SK-N-SH (cell line): Measurements from ENCODE around the gene CLN6. TPM values are rescaled to one million over a fixed set of nuclear protein-coding genes. Genes with fewer than 3 reads are reported as not detected.

ENCODE experiments used
- CTCF ChIA-PET: fragments of 300-600, 350-600 bp; formaldehyde crosslinking; extraction: SDS; loops from one replicate; lab custom pipeline; 2021; lab: Yijun Ruan, JAX
- POLR2A ChIA-PET: fragments of 350-600 bp; sonication (Branson Sonifier 250); formaldehyde crosslinking; extraction: SDS; loops from one replicate; lab custom pipeline; 2020; ENCODE audit warnings: antibody characterized with exemption, inconsistent platforms; lab: Yijun Ruan, JAX
- DNase-seq: peaks from one replicate; pipeline ENCODE4 v3.0.0; 2012
- H2AFZ ChIP-seq: fragments of 200-600 bp; sonication (generic); 2 replicates; pipeline ENCODE4 v1.8.1; 2016; ENCODE audit warnings: antibody characterized with exemption, mild to moderate bottlenecking, low read depth
- H3F3A ChIP-seq: fragments of 200-600 bp; sonication (generic); replicated peaks from 2 replicates; pipeline ENCODE3; 2016; ENCODE audit warnings: antibody characterized with exemption, mild to moderate bottlenecking; ENCODE audit not compliant: insufficient read depth
- H3K27ac ChIP-seq, 2 experiments: fragments of 200-500 bp in 1 of 2; fragments of 200-600 bp in 1 of 2; sonication (Bioruptor generic) in 1 of 2; sonication (generic), shearing (Covaris generic) in 1 of 2; 2 replicates each; pipeline versions ENCODE4 v1.5.1 to v1.6.1; 2014 to 2016; ENCODE audit warnings: low read depth in 2 of 2, inconsistent platforms in 1 of 2, low read length in 1 of 2, mild to moderate bottlenecking in 1 of 2, mixed read lengths in 1 of 2
- H3K27me3 ChIP-seq: fragments of 200-600 bp; sonication (generic), shearing (Covaris generic); 2 replicates; pipeline ENCODE4 v1.6.1; 2016; ENCODE audit warnings: mixed run types; ENCODE audit not compliant: insufficient read depth
- H3K36me3 ChIP-seq, 2 experiments: fragments of 200-500 bp in 1 of 2; fragments of 200-600 bp in 1 of 2; sonication (Bioruptor generic) in 1 of 2; sonication (generic) in 1 of 2; replicated peaks in 1 of 2; 2 replicates each; pipeline versions ENCODE3 to v1.5.1; 2014 to 2016; ENCODE audit warnings: low read length in 1 of 2, mild to moderate bottlenecking in 1 of 2; ENCODE audit not compliant: insufficient read depth in 2 of 2, control insufficient read depth in 1 of 2
- H3K4me1 ChIP-seq, 2 experiments: fragments of 200-500 bp in 1 of 2; fragments of 200-600 bp in 1 of 2; sonication (Bioruptor generic) in 1 of 2; sonication (generic), shearing (Covaris generic) in 1 of 2; 2 replicates each; pipeline versions ENCODE4 v1.5.1 to v1.6.1; 2014 to 2016; ENCODE audit warnings: low read depth in 1 of 2, low read length in 1 of 2, mixed run types in 1 of 2; ENCODE audit not compliant: insufficient read depth in 2 of 2, control insufficient read depth in 1 of 2
- H3K4me2 ChIP-seq: fragments of 200-600 bp; sonication (generic), shearing (Covaris generic); 2 replicates; pipeline ENCODE4 v1.6.1; 2017; ENCODE audit warnings: mixed run types
- H3K4me3 ChIP-seq, 2 experiments: fragments of 200-500 bp in 1 of 2; fragments of 200-600 bp in 1 of 2; sonication (Bioruptor generic) in 1 of 2; sonication (generic), shearing (Covaris generic) in 1 of 2; 2 replicates each; pipeline versions ENCODE4 v1.5.1 to v1.8.1; 2014 to 2016; ENCODE audit warnings: low read depth in 2 of 2, inconsistent platforms in 1 of 2, low read length in 1 of 2, mild to moderate bottlenecking in 1 of 2, mixed read lengths in 1 of 2, moderate library complexity in 1 of 2
- H3K79me2 ChIP-seq: fragments of 200-600 bp; sonication (generic); 2 replicates; pipeline ENCODE4 v1.8.1; 2017; ENCODE audit warnings: mild to moderate bottlenecking; ENCODE audit not compliant: insufficient read depth
- H3K9ac ChIP-seq: fragments of 200-600 bp; sonication (generic); 2 replicates; pipeline ENCODE4 v1.6.1; 2017; ENCODE audit warnings: mixed run types
- H3K9me2 ChIP-seq: fragments of 200-600 bp; sonication (generic); 2 replicates; pipeline ENCODE4 v1.6.1; 2017; ENCODE audit warnings: mixed run types
- H3K9me3 ChIP-seq: fragments of 200-600 bp; sonication (generic); 2 replicates; pipeline ENCODE4 v1.6.1; 2017; ENCODE audit warnings: mixed run types, mild to moderate bottlenecking, moderate library complexity
- H4K20me1 ChIP-seq: fragments of 200-600 bp; sonication (generic); 2 replicates; pipeline ENCODE4 v1.6.1; 2017; ENCODE audit warnings: mild to moderate bottlenecking, mixed run types; ENCODE audit not compliant: insufficient read depth
- CTCF ChIP-seq: fragments of 200-600 bp; sonication (generic); IDR thresholded peaks from 2 replicates; pipeline ENCODE4 v1.6.1; 2017; ENCODE audit warnings: antibody characterized with exemption, mild to moderate bottlenecking, moderate library complexity
- EP300 ChIP-seq, 2 experiments: IDR thresholded peaks; 2 replicates each; pipeline versions ENCODE4 v1.4.0 to v1.6.1; 2012; ENCODE audit warnings: borderline replicate concordance in 1 of 2, low read depth in 1 of 2, low read length in 1 of 2
- EZH2phosphoT487 ChIP-seq: fragments of 200-600 bp; sonication (generic); IDR thresholded peaks from 2 replicates; pipeline ENCODE4 v1.6.1; 2017; ENCODE audit warnings: low read depth, mixed run types, mild to moderate bottlenecking, antibody characterized with exemption, moderate library complexity, borderline replicate concordance
- FOXM1 ChIP-seq: IDR thresholded peaks from 2 replicates; pipeline ENCODE4 v1.4.0; 2012; ENCODE audit warnings: low read depth, mild to moderate bottlenecking
- GABPA ChIP-seq: IDR thresholded peaks from 2 replicates; pipeline ENCODE4 v1.4.0; 2012; ENCODE audit warnings: low read depth, mild to moderate bottlenecking
- IRF3 ChIP-seq: fragments of 150-350 bp; IDR thresholded peaks from 2 replicates; pipeline ENCODE4 v1.6.1; 2016; ENCODE audit warnings: mild to moderate bottlenecking, low read depth, low read length
- JUND ChIP-seq: IDR thresholded peaks from 2 replicates; pipeline ENCODE4 v1.4.0; 2012
- MAX ChIP-seq: IDR thresholded peaks from 2 replicates; pipeline ENCODE4 v1.4.0; 2012; ENCODE audit warnings: low read depth
- MXI1 ChIP-seq: IDR thresholded peaks from 2 replicates; pipeline ENCODE4 v1.6.1; 2012; ENCODE audit warnings: mild to moderate bottlenecking, low read depth, low read length, improper control_type of control experiment
- PBX3 ChIP-seq: IDR thresholded peaks from 2 replicates; pipeline ENCODE4; 2012
- POLR2AphosphoS5 ChIP-seq: IDR thresholded peaks from 2 replicates; pipeline ENCODE4 v1.6.1; 2012; ENCODE audit warnings: low read depth, low read length
- RFX5 ChIP-seq: IDR thresholded peaks from 2 replicates; pipeline ENCODE4 v1.6.1; 2012; ENCODE audit warnings: mild to moderate bottlenecking, improper control_type of control experiment, low read length
- RXRA ChIP-seq: IDR thresholded peaks from 2 replicates; pipeline ENCODE4 v1.4.0; 2012; ENCODE audit warnings: low read depth, mild to moderate bottlenecking, borderline replicate concordance
- SIN3A ChIP-seq: IDR thresholded peaks from 2 replicates; pipeline ENCODE4 v1.6.1; 2012; ENCODE audit warnings: low read depth, mild to moderate bottlenecking, low read length, moderate library complexity, borderline replicate concordance
- TCF12 ChIP-seq: IDR thresholded peaks from 2 replicates; pipeline ENCODE4 v1.4.0; 2012
- TEAD4 ChIP-seq: IDR thresholded peaks from 2 replicates; pipeline ENCODE4 v1.4.0; 2012; ENCODE audit warnings: mild to moderate bottlenecking, borderline replicate concordance; ENCODE audit not compliant: insufficient read depth
- USF2 ChIP-seq: fragments of 150-350 bp; IDR thresholded peaks from 2 replicates; pipeline ENCODE4 v1.6.1; 2017; ENCODE audit warnings: antibody characterized with exemption, low read length, low read depth, borderline replicate concordance
- WGBS: methylation state at CpG from one replicate; pipeline ENCODE4 v1.1.6; 2017; ENCODE audit warnings: low lambda C conversion rate; 5-methylcytosine and 5-hydroxymethylcytosine counted together
- polyA plus RNA-seq, 3 experiments: library from polyadenylated mRNA; depleted of rRNA; stranded (reverse); fragments of >200 nt; gene quantifications; 2 replicates each; pipeline ENCODE4 v1.2.3, GENCODE V29; 2012

CLN6 gene
- polyA plus RNA-seq, 1 of the 3 experiments (the other 2 are of a cell fraction), result 27.5 TPM

GRCh38 chr15:68258692-68259091 is 29.2 kb upstream of the CLN6 start:
- 87% methylated on average over 4 of the region's 4 CpGs for WGBS
- H3K4me3 ChIP-seq, result no peak overlapping the region

More at GRCh38 chr15:68258692-68259091, 29.2 kb upstream of the CLN6 start:
- no peaks in the 10 kb centered on the region for H4K20me1 ChIP-seq
- no peaks in the 10 kb centered on the region for H3K4me1 ChIP-seq
- H3K9me2 ChIP-seq, result no peaks in the 10 kb centered on the region
- no peak overlapping the region; the same call in 1 of the 2 replicates for H2AFZ ChIP-seq
- ChIA-PET POLR2A (no interaction called here), CTCF (interaction anchor here (2.1 kb wide), 1 partner anchor 48 kb away, joined by 5 read pairs; no protein-coding TSS in a partner anchor)
- H3K27me3 ChIP-seq, result no peaks in the 10 kb centered on the region
- H3K79me2 ChIP-seq, result no peaks in the 10 kb centered on the region
- TF ChIP-seq GABPA (no peak), JUND (no peak), EP300 (IDR thresholded peaks at IDR 0.05; ENCODE audit: borderline replicate concordance in 1 of 2, low read depth in 1 of 2, low read length in 1 of 2) (no peak), RFX5 (no peak), TEAD4 (no peak), POLR2AphosphoS5 (no peak), PBX3 (no peak), SIN3A (no peak), TCF12 (no peak), USF2 (no peak), FOXM1 (no peak), MXI1 (no peak), MAX (no peak), IRF3 (no peak), EZH2phosphoT487 (no peak), CTCF (no peak), RXRA (no peak)
- H3K9me3 ChIP-seq, result no peaks in the 10 kb centered on the region
- no peak overlapping the region for H3K27ac ChIP-seq
- H3K36me3 ChIP-seq, result no peaks in the 10 kb centered on the region
- H3K9ac ChIP-seq, result no peak overlapping the region
- no peak for DNase-seq
- no peaks in the 10 kb centered on the region for H3F3A ChIP-seq
- no peak overlapping the region; the same call in 1 of the 2 replicates for H3K4me2 ChIP-seq
